NB4 (cell line): ENCODE results near the gene GFRAL.

ENCODE experiments used
- DNase-seq: peaks from one replicate; pipeline ENCODE4 v3.0.0; 2010; ENCODE audit warnings: low read depth
- H3K4me3 ChIP-seq: one replicate; pipeline ENCODE4 v1.5.1; 2011; ENCODE audit warnings: mild to moderate bottlenecking, low read depth, low read length, moderate library complexity
- CTCF ChIP-seq: IDR thresholded peaks from one replicate; pipeline ENCODE4 v1.5.1; 2012; ENCODE audit warnings: low read depth, low read length
- MAX ChIP-seq: IDR thresholded peaks from 2 replicates; pipeline ENCODE4 v1.6.1; 2011; ENCODE audit warnings: low read depth, low read length
- MYC ChIP-seq: IDR thresholded peaks from 2 replicates; pipeline ENCODE4 v1.6.1; 2011; ENCODE audit warnings: low read depth, low read length
- POLR2A ChIP-seq: IDR thresholded peaks from 2 replicates; pipeline ENCODE4 v1.6.1; 2011; ENCODE audit warnings: mild to moderate bottlenecking; ENCODE audit not compliant: insufficient read length; ENCODE audit errors: extremely low read depth

The GFRAL gene

GRCh38 chr6:55438203-55438602, 110.9 kb downstream of the GFRAL start:
- TF ChIP-seq POLR2A (no peak), MAX (no peak), CTCF (no peak), MYC (no peak)
- DNase-seq = no peak
- H3K4me3 ChIP-seq = no peak overlapping the region

- H3K4me3 ChIP-seq = no peak overlapping the region
- no peak for DNase-seq
- TF ChIP-seq POLR2A = no peak
- TF ChIP-seq MAX = no peak
- no peak for TF ChIP-seq MYC
- no peak for TF ChIP-seq CTCF
Observed at GRCh38 chr6:55443238-55444134, 116.2 kb downstream of the GFRAL start.

GRCh38 chr6:55445648-55446204, 118.5 kb downstream of the GFRAL start:
- no peak overlapping the region for H3K4me3 ChIP-seq
- TF ChIP-seq MAX (no peak), POLR2A (no peak), CTCF (peak; percentile 17), MYC (no peak)
- peak; percentile 44 for DNase-seq

- no peak for DNase-seq
- no peak overlapping the region for H3K4me3 ChIP-seq
- no peak for TF ChIP-seq MYC
- no peak for TF ChIP-seq CTCF
- TF ChIP-seq POLR2A = no peak
- no peak for TF ChIP-seq MAX
Observed at GRCh38 chr6:55447891-55448290, 120.6 kb downstream of the GFRAL start.

GRCh38 chr6:55448451-55448850, 121.2 kb downstream of the GFRAL start:
- TF ChIP-seq MYC (no peak), CTCF (no peak), MAX (no peak), POLR2A (no peak)
- DNase-seq = no peak
- H3K4me3 ChIP-seq = no peak overlapping the region
